GM21423 (cell line): ENCODE results near the gene C3orf22.

Experiments
- ATAC-seq: cut with Tn5 transposase; IDR thresholded peaks from one replicate; pipeline ENCODE4 v1.9.1; 2021; ENCODE audit warnings: mild to moderate bottlenecking, moderate library complexity; ENCODE audit not compliant: unreplicated experiment

The C3orf22 gene

DNA sequence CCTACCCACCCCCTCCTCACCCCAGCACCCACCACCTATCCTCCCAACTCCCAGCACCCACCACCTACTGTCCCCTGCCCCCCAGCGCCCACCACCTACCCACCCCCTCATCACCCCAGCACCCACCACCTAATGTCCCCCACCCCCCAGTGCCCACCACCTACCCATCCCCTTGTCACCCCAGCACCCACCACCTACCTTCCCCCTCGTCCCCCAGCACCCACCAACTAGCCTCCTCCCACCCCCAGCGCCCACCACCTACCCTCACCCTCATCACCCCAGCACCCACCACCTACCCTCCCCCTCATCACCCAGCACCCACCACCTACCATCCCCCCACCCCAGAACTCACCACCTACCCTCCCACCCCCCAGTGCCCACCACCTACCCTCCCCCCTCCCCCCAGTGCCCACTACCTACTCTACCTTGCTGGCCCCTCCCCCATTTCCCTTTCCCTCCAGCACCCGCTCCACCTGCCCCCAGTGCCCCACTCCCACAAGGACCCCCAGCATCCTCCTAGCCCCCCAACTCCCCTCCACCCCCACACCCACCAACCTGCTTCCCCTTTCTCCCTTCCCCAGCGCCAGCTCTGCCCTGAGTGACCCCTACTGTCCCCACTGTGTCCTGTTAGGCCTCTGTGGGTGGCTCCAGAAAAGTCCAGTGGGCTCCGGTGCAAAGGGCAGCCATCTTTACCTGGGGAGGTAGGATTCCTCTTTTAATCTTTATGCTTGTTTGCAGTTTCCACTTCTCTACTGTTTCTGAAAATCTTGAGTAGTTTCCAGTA is 42.4 kb downstream of the C3orf22 start:
- no peak for ATAC-seq

DNA sequence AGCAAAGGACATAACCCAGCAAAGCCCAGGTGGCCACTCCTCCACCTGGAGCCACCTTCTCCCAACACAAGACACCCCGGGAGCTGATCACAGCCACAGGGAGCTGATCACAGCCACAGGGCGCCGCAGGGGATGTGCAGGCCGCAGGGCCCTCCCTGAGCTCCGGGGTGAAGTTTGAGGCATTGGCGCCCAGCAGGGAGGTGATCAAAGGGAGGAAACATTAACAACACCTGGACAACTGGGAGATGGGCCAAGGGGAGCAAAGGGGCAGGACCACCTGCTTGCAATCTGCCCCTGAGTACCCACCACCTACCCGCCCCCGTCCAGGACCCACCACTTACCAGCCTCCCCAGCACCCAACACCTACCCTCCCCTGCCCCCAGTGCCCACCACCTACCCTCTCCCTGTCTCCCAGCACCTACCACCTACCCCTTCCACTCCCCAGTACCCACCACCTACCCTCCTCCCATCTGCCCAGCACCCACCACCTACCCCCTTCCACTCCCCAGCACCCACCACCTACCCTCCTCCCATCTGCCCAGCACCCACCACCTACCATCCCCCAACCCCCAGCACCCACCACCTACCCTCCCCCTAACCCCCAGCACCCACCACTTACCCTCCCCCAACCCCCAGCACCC is 43.5 kb downstream of the C3orf22 start:
- ATAC-seq: no peak

DNA sequence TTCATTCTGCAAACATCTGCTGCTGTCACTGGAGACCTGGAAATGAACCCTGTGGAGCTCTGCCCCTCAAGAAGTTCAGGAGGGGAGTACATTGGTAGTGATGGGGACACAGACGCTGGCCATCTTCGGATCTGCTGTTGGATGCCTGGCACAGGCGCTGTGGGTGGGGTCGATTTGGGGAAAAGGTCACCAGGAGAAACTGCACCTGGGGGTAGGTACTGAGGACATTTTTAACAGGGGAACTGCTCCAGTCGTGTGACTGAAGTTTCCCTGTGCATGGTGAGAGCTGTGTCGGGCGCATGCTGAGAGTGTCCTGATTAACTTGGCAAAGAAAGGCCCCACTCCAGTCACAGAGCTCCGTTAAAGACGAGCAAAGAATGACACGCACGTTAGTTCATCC is 44.6 kb downstream of the C3orf22 start:
- no peak for ATAC-seq

DNA sequence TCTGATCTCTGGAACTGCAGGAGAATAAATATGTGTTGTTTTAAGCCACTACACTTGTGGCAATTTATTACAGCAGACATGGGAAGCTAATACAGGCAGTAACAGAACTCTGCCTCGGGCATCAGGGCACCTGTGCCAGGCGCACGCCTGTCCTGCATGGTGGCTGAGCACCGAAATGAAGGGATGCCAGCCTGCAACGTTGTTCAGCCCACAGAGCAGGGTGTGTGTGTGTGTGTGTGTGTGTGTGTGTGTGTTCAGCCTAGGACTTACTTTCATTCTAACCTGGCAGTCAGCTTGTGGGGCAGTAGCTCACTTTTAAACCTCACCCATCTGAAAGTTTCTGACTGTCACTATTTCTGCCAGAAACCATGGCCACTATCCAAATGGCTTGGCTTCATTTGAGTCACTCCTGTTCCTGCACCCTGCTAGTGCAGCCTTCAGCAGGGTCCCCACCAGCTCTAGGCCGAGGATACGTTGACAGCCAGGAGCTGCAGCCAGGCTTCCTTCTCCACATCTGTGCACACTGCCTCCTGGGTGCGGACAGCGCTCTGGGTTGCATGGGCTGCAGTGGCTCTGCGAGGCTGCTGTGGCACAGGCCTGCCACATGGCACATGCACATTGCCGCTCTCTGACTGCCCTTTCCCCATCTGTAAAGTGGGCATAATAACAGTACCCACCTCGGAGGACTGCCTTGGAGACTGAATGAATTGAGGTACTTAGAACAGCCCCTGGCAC is 45.6 kb downstream of the C3orf22 start:
- no peak for ATAC-seq

DNA sequence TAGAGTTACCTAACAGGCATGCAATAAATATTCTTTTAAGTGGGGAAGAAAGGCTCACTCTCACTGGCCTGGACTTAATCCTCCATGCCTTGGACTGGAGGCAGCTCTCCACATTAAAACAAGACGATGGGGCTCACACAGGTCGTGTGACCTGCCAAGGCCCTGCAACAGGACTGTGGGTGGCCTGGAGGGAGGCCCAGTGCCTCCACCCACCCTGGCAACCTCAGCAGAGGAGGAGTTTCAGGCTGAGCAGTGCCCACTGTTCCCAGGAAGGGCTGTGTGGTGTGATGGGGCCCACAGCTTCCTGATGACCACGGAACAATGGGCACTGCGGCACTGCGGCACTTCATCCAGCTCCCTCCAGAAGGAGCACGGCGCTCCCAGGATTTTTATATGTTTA is 46.7 kb downstream of the C3orf22 start:
- no peak for ATAC-seq

DNA sequence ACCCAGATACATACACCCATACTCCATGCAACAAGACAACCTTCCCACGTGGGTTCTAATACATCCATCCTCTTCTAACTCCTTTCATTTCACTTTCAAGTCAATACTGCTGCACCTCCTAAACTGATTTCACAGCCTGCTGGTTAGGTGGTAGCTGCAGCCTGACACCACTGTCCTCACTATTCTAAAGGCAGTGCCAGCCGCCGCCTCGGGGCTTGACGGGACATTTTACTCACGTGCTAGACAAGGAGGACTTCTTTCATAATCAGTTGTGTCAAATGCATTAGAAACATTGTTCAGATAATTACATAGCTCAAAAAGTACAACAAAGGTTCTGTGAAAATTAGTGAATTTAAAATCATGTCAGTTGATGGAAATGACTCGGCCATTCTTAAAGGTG is 47.4 kb downstream of the C3orf22 start:
- no peak for ATAC-seq

GRCh38 chr3:126510308-126510910 is 48.3 kb downstream of the C3orf22 start:
- no peak for ATAC-seq

- no peak for ATAC-seq
These were observed 49.0 kb downstream of the C3orf22 start for GRCh38 chr3:126509597-126510307.

- no peak for ATAC-seq
These were observed 50.2 kb downstream of the C3orf22 start for GRCh38 chr3:126508564-126508964.

DNA sequence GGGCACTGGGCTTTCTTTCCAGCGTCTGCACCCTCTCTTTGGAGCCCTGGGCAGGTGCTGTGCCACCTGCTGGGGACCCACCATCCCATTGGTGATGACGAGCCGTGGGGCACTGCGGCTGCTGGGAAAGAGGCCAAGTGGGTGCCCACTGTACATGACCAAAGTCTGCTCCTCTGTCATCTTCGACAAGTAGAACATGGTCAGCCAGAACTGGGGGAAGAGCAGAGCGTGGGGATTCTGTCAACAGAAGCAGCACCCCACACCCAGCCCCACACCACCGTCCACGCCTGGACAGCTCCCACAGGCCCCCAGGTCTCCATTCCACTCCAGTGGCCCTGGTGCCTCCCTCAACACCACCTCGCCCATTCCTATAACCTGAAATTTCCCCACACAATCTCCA is 50.8 kb downstream of the C3orf22 start:
- no peak for ATAC-seq

- no peak for ATAC-seq
These were observed 55.0 kb downstream of the C3orf22 start for GRCh38 chr3:126503701-126504100.

GRCh38 chr3:126502656-126503055 is 56.1 kb downstream of the C3orf22 start:
- no peak for ATAC-seq

DNA sequence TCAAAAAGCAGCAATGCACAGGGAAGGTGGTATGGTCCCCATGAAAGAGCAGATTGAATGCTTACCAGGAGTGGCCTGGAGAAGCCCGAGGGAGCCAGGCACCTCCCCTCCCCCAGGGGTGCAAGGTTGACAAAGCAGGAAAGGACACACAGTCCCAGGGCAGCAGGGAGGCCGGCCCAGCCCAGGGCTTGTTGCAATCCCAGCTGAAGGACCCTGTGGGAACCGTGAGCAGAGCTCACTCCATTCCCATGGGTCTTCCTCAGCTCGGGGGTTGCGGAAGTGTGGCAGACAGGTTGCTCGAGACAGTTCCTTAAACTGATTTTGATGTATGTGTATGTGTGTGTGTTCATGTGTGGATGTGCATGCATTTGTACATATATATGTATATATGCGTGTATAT is 57.0 kb downstream of the C3orf22 start:
- ATAC-seq: no peak

- no peak for ATAC-seq
These were observed 57.7 kb downstream of the C3orf22 start for GRCh38 chr3:126501054-126501453.

- no peak for ATAC-seq
These were observed 58.7 kb downstream of the C3orf22 start for GRCh38 chr3:126500016-126500415.
